ENCODE measurements around the gene PNRC1. TPM values are rescaled to one million over a fixed set of nuclear protein-coding genes. Genes with fewer than 3 reads are reported as not detected.

PNRC1 gene
- total and polyA plus RNA-seq, 7 donors = 74.3 to 552 (median 285) TPM

DNA sequence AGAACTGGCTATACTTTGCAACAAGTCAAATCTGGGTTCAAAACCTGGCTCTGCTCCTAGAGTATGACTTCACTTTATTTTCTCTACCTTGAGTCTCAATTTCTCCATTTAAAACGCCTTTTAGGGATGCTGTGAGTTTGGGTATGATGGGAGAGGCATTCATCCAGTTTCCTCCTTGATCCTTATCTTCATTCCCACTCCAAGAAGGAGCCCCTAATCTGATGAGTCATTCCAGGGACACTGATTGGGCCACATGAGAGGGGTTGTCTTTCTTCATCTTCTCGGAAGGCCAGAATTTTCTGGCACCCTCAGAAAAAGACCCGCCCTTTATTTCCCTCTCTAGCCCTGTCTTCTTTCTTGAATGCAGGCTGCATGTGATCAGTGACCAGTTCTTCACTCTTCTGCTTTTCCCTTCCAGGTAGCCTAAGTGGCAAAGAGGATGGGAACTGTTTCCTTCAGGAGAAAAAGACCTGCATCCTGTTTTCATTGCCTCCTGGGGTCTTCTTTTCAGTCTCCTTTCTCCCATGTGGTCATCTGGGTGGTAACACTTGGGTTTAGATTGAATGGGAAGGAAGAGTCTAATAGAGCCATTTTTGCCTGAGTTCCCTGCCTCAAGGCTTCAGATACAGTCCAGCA is 32.1 kb upstream of the PNRC1 start:
- 82 to 89% (median 88%) methylated on average over 3 of the region's 3 CpGs for WGBS, 3 donors
- H3K27ac ChIP-seq = no peak overlapping the region

GRCh38 chr6:89048985-89049384 is 31.6 kb upstream of the PNRC1 start:
- Histone ChIP-seq H3K27ac (no peak overlapping the region), H3K9me3 (no peaks in the 10 kb centered on the region), H3K36me3 (ENCODE audit: insufficient read depth in 1 of 2, low read depth in 1 of 2) (no peaks in the 10 kb centered on the region), H3K4me3 (no peak overlapping the region), H3K4me1 (no peaks in the 10 kb centered on the region), H3K27me3 (ENCODE audit: insufficient read depth in 3 of 3, low read length in 2 of 3) (no peaks in the 10 kb centered on the region)
- WGBS, 3 donors = 78 to 85% (median 78%) methylated on average over 1 of the region's 1 CpG
- ATAC-seq (peak in 3 of 4 donors; percentile 24 to 45 (median 36)), DNase-seq (peak in 1 of 2 donors; percentile 21)
- no peak for TF ChIP-seq CTCF (IDR thresholded peaks at IDR 0.05)
- intact Hi-C loops (cut with DNase I) = no loop called here

More for the DNA sequence above, 32.1 kb upstream of the PNRC1 start:
- intact Hi-C loops (cut with DNase I) = no loop called here
- Histone ChIP-seq H3K36me3 (ENCODE audit: insufficient read depth in 1 of 2, low read depth in 1 of 2) (no peaks in the 10 kb centered on the region), H3K4me3 (no peak overlapping the region), H3K27me3 (ENCODE audit: insufficient read depth in 3 of 3, low read length in 2 of 3) (no peaks in the 10 kb centered on the region), H3K4me1 (no peaks in the 10 kb centered on the region), H3K9me3 (no peaks in the 10 kb centered on the region)
- no peak for ATAC-seq
- no peak for DNase-seq
- no peak for TF ChIP-seq CTCF (IDR thresholded peaks at IDR 0.05)

DNA sequence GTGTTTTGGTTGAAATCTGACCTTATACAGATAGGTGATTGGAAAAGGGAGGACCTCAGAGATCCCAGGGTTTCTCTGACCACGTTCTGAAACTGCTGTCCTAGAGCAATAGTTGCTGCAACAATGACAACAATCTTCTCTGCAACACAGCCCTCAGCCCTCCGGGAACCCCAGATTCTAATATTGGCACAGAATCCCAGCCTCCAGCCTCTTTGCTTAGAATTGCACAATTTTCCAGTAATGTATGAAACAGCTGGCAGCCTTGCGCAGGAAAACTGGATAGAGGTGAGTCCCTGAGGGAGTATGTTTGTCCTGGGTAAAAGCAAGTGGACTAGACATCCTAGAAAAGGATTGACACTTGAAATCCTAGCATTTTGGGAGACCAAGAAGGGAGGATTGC is 30.4 kb upstream of the PNRC1 start:
- WGBS, 3 donors = 25 to 41% (median 31%) methylated on average over 3 of the region's 3 CpGs
- no peaks in the 10 kb centered on the region for H3K36me3 ChIP-seq (ENCODE audit: insufficient read depth in 1 of 2, low read depth in 1 of 2)
- DNase-seq (peak; percentile 58 to 77), ATAC-seq (peak; percentile 30 to 81 (median 71))
- intact Hi-C loops (cut with DNase I) = no loop called here
- no peak for TF ChIP-seq CTCF (IDR thresholded peaks at IDR 0.05)
- no peaks in the 10 kb centered on the region for H3K9me3 ChIP-seq
- no peak overlapping the region for H3K27ac ChIP-seq
- H3K4me3 ChIP-seq = no peak overlapping the region
- H3K4me1 ChIP-seq = no peaks in the 10 kb centered on the region
- no peaks in the 10 kb centered on the region for H3K27me3 ChIP-seq (ENCODE audit: insufficient read depth in 3 of 3, low read length in 2 of 3)

DNA sequence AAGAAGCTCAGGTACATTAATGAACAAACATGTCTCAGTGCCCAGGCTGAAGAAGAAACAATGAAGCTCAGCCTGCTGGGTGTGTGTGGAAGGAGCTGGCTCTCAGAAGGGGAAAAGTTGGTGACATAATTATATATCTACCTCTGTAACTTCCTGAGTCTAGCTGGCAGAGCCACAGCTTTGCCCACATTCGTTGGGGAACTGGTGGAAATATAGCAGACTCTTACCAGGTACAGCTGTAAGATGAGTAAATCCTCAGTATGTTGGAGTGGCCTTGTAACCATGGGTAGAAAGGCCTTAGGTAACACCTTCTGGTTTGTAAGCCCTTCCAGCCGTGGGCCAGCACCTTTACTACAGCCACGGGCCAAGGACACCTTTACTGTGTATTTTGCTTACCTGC is 29.9 kb upstream of the PNRC1 start:
- H3K4me1 ChIP-seq = no peaks in the 10 kb centered on the region
- intact Hi-C loops (cut with DNase I) = no loop called here

More for the DNA sequence above, 29.9 kb upstream of the PNRC1 start:
- ATAC-seq = no peak
- H3K27ac ChIP-seq = no peak overlapping the region
- no peaks in the 10 kb centered on the region for H3K9me3 ChIP-seq
- no peak for DNase-seq
- no peaks in the 10 kb centered on the region for H3K36me3 ChIP-seq (ENCODE audit: insufficient read depth in 1 of 2, low read depth in 1 of 2)
- 79 to 81% (median 80%) methylated on average over 3 of the region's 3 CpGs for WGBS, 3 donors
- H3K27me3 ChIP-seq (ENCODE audit: insufficient read depth in 3 of 3, low read length in 2 of 3) = no peaks in the 10 kb centered on the region
- TF ChIP-seq CTCF (IDR thresholded peaks at IDR 0.05) = no peak
- no peak overlapping the region for H3K4me3 ChIP-seq
